Ishikawa (cell line): ENCODE results near the gene KEL.

Experiments
- CEBPB ChIP-seq: IDR thresholded peaks from 2 replicates; pipeline ENCODE4 v1.6.1; 2012
- CREB1 ChIP-seq: IDR thresholded peaks from 2 replicates; pipeline ENCODE4 v1.6.1; 2012; ENCODE audit warnings: low read depth
- EP300 ChIP-seq: IDR thresholded peaks from 2 replicates; pipeline ENCODE4 v1.6.1; 2012; ENCODE audit warnings: borderline replicate concordance
- FOXM1 ChIP-seq: IDR thresholded peaks from 2 replicates; pipeline ENCODE4 v1.6.1; 2012; ENCODE audit warnings: low read depth, borderline replicate concordance
- RAD21 ChIP-seq: IDR thresholded peaks from 2 replicates; pipeline ENCODE4 v1.6.1; 2012; ENCODE audit warnings: low read depth
- REST ChIP-seq: IDR thresholded peaks from 2 replicates; pipeline ENCODE4 v1.6.1; 2012; ENCODE audit warnings: low read depth, mild to moderate bottlenecking
- TAF1 ChIP-seq: IDR thresholded peaks from 2 replicates; pipeline ENCODE4 v1.6.1; 2012; ENCODE audit warnings: low read depth, mild to moderate bottlenecking
- TCF12 ChIP-seq: IDR thresholded peaks from 2 replicates; pipeline ENCODE4 v1.6.1; 2012; ENCODE audit warnings: low read depth
- TEAD4 ChIP-seq: IDR thresholded peaks from 2 replicates; pipeline ENCODE4 v1.6.1; 2012
- TF ChIP-seq, protein P1 (sequence below): IDR thresholded peaks from 2 replicates; pipeline ENCODE4 v1.6.1; 2012

DNA sequence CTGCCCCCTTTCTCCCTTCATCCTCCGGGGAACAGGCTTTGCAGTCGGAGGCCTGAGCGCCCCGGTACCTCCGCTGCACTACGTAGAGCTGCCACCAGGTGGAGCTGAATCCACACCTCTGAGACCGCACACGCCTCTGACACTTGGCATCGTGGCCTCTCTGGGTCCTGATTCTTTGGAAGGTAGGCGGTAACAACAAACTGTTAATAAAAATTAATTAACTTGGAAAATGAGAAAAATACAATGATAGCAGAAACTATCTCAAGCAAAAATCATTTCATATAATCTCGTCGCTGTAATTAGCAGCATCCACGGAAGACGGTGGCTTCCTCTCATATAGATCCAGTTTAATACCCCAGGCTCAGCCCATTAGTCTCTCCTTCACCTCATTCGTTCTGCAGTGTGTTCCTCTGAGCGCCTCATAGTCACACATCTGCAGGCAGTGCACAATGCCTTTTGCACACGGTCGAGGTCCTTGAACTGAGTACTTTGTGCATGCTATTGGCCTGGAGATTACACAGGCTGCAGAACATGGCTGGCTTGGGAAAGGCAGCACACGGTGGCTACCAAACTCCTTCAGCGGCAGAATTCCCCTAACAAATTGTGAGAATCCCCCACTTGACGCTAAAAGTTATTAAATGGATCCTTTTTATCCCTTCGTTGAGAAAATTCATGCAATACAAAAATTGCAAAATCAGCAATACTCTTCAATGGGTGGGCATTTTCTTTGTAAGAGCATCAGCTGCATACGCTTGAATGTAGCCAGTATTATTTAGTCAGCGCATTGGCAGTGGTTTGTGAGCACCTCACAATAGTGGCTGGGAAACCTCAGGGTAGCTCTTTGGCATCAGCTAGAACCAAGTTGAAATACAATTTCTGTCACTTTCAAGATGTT, 46.1 kb upstream of the KEL start:
- TF ChIP-seq EP300 (no peak), REST (no peak), CEBPB (no peak), TAF1 (no peak), TCF12 (no peak), RAD21 (peak; percentile 95), FOXM1 (no peak), TEAD4 (no peak), CREB1 (no peak)
- TF ChIP-seq, protein P1, sequence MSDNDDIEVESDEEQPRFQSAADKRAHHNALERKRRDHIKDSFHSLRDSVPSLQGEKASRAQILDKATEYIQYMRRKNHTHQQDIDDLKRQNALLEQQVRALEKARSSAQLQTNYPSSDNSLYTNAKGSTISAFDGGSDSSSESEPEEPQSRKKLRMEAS = 0 out of 2 replicates have a peak, but pooled peaks have one; percentile 24
